HepG2 (cell line): ENCODE measurements around the gene FCHSD1. TPM values are rescaled to one million over a fixed set of nuclear protein-coding genes. Genes with fewer than 3 reads are reported as not detected.

Experiments used
- CHCHD3 ChIP-seq: sonication (generic); formaldehyde crosslinking; IDR thresholded peaks from 2 replicates; pipeline ENCODE4 v1.8.0; 2022; ENCODE audit warnings: mild to moderate bottlenecking, missing genetic modification reagents, moderate library complexity
- FOXA3 ChIP-seq: IDR thresholded peaks from 2 replicates; pipeline ENCODE4 v1.6.1; 2016; ENCODE audit warnings: missing genetic modification reagents, missing compliant biosample characterization
- GFI1 ChIP-seq: sonication (generic); formaldehyde crosslinking; IDR thresholded peaks from 2 replicates; pipeline ENCODE4 v1.5.0; 2020; ENCODE audit warnings: missing genetic modification reagents, mild to moderate bottlenecking, borderline replicate concordance
- HDAC6 ChIP-seq: fragments of 200-600 bp; sonication (generic); IDR thresholded peaks from 2 replicates; pipeline ENCODE4 v1.7.0; 2017; ENCODE audit warnings: mild to moderate bottlenecking, antibody characterized with exemption, low read length, low read depth
- HMG20A ChIP-seq: IDR thresholded peaks from 2 replicates; pipeline ENCODE4 v1.6.1; 2016; ENCODE audit warnings: borderline replicate concordance
- NRL ChIP-seq: sonication (generic); formaldehyde crosslinking; IDR thresholded peaks from 2 replicates; pipeline ENCODE4 v1.5.0; 2020; ENCODE audit warnings: missing genetic modification reagents, mild to moderate bottlenecking, moderate library complexity, borderline replicate concordance
- SETDB1 ChIP-seq: sonication (generic); formaldehyde crosslinking; IDR thresholded peaks from 2 replicates; pipeline ENCODE4 v1.5.1; 2020; ENCODE audit warnings: missing genetic modification reagents, mild to moderate bottlenecking, borderline replicate concordance
- SIX4 ChIP-seq: sonication (generic); formaldehyde crosslinking; IDR thresholded peaks from 2 replicates; pipeline ENCODE4 v1.4.0; 2020; ENCODE audit warnings: missing genetic modification reagents
- SMAD1 ChIP-seq: sonication (generic); formaldehyde crosslinking; IDR thresholded peaks from 2 replicates; pipeline ENCODE4 v1.4.0; 2020; ENCODE audit warnings: missing genetic modification reagents, low read depth, mild to moderate bottlenecking, borderline replicate concordance
- STAT5B ChIP-seq: sonication (generic); formaldehyde crosslinking; IDR thresholded peaks from 2 replicates; pipeline ENCODE4 v1.4.0; 2020; ENCODE audit warnings: missing genetic modification reagents
- TP53 ChIP-seq: sonication (generic); formaldehyde crosslinking; conservative IDR thresholded peaks from 2 replicates; pipeline ENCODE4 v1.4.0; 2020; ENCODE audit warnings: missing genetic modification reagents
- ZIK1 ChIP-seq: sonication (generic); formaldehyde crosslinking; IDR thresholded peaks from 2 replicates; pipeline ENCODE4 v1.5.0; 2020; ENCODE audit warnings: mild to moderate bottlenecking, low read depth, missing genetic modification reagents, borderline replicate concordance
- ZNF34 ChIP-seq: sonication (generic); formaldehyde crosslinking; IDR thresholded peaks from 2 replicates; pipeline ENCODE4 v1.4.0; 2020; ENCODE audit warnings: mild to moderate bottlenecking, missing genetic modification reagents, borderline replicate concordance
- ZNF350 ChIP-seq: sonication (generic); formaldehyde crosslinking; IDR thresholded peaks from 2 replicates; pipeline ENCODE4 v1.4.0; 2020; ENCODE audit warnings: mild to moderate bottlenecking, low read depth, missing genetic modification reagents, borderline replicate concordance
- ZNF549 ChIP-seq: sonication (generic); formaldehyde crosslinking; IDR thresholded peaks from 2 replicates; pipeline ENCODE4 v1.5.0; 2020; ENCODE audit warnings: missing genetic modification reagents
- ZNF567 ChIP-seq: sonication (generic); formaldehyde crosslinking; IDR thresholded peaks from 2 replicates; pipeline ENCODE4 v1.8.1; 2023; ENCODE audit warnings: mild to moderate bottlenecking, missing genetic modification reagents, borderline replicate concordance
- ZNF569 ChIP-seq: sonication (generic); formaldehyde crosslinking; IDR thresholded peaks from 2 replicates; pipeline ENCODE4 v1.5.0; 2020; ENCODE audit warnings: mild to moderate bottlenecking, missing genetic modification reagents, moderate library complexity, borderline replicate concordance
- ZNF660 ChIP-seq: sonication (generic); formaldehyde crosslinking; IDR thresholded peaks from 2 replicates; pipeline ENCODE4 v1.5.1; 2020; ENCODE audit warnings: mild to moderate bottlenecking, low read depth, missing genetic modification reagents, borderline replicate concordance
- ZSCAN20 ChIP-seq: sonication (generic); formaldehyde crosslinking; IDR thresholded peaks from 2 replicates; pipeline ENCODE4 v1.4.0; 2020; ENCODE audit warnings: missing genetic modification reagents, mild to moderate bottlenecking, borderline replicate concordance
- polyA plus RNA-seq, 8 experiments: library from polyadenylated mRNA; depleted of rRNA in 3 of 8; stranded (reverse) in 7 of 8; unstranded in 1 of 8; fragments of >200 nt; fragmentation: Illumina TruSeq in 4 of 8; extraction: Trizol in 4 of 8; gene quantifications; 2 replicates each; pipeline versions ENCODE4 v1.2.1 to v1.2.3, GENCODE V29; 2011 to 2016; ENCODE audit warnings: low read depth in 4 of 8, missing spikeins in 1 of 8, mixed read lengths in 1 of 8; ENCODE audit not compliant: insufficient read depth in 1 of 8
- total RNA-seq, 5 experiments: library from RNA; depleted of rRNA; stranded (reverse); fragments of >200 nt; fragmentation: Illumina TruSeq; extraction: Trizol; gene quantifications; 2 replicates each; pipeline ENCODE4 v1.2.3, GENCODE V29; 2016; ENCODE audit warnings: low read depth in 1 of 5
- TF ChIP-seq, protein P1 (sequence below): sonication (generic); formaldehyde crosslinking; IDR thresholded peaks from 2 replicates; pipeline ENCODE4 v1.4.0; 2020; ENCODE audit warnings: missing genetic modification reagents, borderline replicate concordance
- TF ChIP-seq, protein P2 (sequence below): sonication (generic); formaldehyde crosslinking; IDR thresholded peaks from 2 replicates; pipeline ENCODE4 v1.8.1; 2023; ENCODE audit warnings: mild to moderate bottlenecking, missing genetic modification reagents, borderline replicate concordance
- TF ChIP-seq, protein P3 (sequence below): sonication (generic); formaldehyde crosslinking; IDR thresholded peaks from 2 replicates; pipeline ENCODE4 v1.4.0; 2020; ENCODE audit warnings: mild to moderate bottlenecking, missing genetic modification reagents

The FCHSD1 gene
- total and polyA plus RNA-seq, 2 of the 13 experiments (the other 11 are each of a cell fraction or from before 2014, with no cell fraction given) = 5.5 to 15.4 TPM

DNA sequence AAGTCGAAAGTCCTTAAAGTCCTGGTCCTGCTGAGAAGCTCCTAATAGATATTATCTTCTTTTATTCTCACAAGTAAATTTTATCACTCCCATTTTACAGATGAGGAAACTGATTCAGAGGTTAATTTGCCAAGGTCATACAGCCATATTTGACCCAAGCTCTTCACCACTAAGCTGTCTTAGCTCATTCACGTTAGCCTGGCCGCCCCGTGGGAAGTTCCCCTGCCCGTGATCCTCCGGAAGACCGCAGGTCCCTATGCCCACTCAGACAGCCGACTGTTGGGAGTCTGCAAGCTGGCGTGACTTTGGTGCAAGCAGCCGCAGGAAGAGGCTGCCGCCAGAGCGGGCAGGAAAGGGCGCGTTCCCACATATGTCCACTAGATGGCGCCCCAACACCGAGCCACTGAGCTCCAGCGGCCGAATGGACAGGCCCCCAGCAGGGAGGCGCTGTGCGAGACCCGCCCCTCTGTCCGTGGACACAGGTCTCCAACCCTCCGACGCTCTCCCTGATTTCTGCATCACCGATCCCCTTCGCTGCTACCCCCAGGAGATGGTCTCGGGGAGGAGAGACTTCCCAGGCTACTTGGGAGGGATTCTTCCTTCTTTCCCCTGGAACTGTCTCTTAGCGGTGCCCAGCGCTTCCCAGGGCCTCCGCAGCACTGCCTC is 40.8 kb upstream of the FCHSD1 start (continued):
- TF ChIP-seq ZNF567 (CRISPR knock-in tag) (0 out of 2 replicates have a peak, but pooled peaks have one; percentile 32), SETDB1 (no peak), NRL (CRISPR knock-in tag) (0 out of 2 replicates have a peak, but pooled peaks have one; percentile 60), HMG20A (CRISPR knock-in tag) (no peak), FOXA3 (CRISPR knock-in tag) (no peak), ZNF549 (CRISPR knock-in tag) (no peak), ZNF34 (CRISPR knock-in tag) (no peak), ZSCAN20 (CRISPR knock-in tag) (no peak), ZIK1 (CRISPR knock-in tag) (no peak), TP53 (CRISPR knock-in tag) (no peak), SMAD1 (no peak), GFI1 (CRISPR knock-in tag) (no peak), SIX4 (CRISPR knock-in tag) (no peak), HDAC6 (no peak), STAT5B (CRISPR knock-in tag) (no peak), ZNF350 (CRISPR knock-in tag) (0 out of 2 replicates have a peak, but pooled peaks have one; percentile 55), ZNF569 (CRISPR knock-in tag) (no peak), CHCHD3 (CRISPR knock-in tag) (no peak), ZNF660 (CRISPR knock-in tag) (no peak)
- TF ChIP-seq, protein P1, sequence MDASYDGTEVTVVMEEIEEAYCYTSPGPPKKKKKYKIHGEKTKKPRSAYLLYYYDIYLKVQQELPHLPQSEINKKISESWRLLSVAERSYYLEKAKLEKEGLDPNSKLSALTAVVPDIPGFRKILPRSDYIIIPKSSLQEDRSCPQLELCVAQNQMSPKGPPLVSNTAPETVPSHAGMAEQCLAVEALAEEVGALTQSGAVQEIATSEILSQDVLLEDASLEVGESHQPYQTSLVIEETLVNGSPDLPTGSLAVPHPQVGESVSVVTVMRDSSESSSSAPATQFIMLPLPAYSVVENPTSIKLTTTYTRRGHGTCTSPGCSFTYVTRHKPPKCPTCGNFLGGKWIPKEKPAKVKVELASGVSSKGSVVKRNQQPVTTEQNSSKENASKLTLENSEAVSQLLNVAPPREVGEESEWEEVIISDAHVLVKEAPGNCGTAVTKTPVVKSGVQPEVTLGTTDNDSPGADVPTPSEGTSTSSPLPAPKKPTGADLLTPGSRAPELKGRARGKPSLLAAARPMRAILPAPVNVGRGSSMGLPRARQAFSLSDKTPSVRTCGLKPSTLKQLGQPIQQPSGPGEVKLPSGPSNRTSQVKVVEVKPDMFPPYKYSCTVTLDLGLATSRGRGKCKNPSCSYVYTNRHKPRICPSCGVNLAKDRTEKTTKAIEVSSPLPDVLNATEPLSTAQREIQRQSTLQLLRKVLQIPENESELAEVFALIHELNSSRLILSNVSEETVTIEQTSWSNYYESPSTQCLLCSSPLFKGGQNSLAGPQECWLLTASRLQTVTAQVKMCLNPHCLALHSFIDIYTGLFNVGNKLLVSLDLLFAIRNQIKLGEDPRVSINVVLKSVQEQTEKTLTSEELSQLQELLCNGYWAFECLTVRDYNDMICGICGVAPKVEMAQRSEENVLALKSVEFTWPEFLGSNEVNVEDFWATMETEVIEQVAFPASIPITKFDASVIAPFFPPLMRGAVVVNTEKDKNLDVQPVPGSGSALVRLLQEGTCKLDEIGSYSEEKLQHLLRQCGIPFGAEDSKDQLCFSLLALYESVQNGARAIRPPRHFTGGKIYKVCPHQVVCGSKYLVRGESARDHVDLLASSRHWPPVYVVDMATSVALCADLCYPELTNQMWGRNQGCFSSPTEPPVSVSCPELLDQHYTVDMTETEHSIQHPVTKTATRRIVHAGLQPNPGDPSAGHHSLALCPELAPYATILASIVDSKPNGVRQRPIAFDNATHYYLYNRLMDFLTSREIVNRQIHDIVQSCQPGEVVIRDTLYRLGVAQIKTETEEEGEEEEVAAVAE (CRISPR knock-in tag) = no peak
- TF ChIP-seq, protein P2, sequence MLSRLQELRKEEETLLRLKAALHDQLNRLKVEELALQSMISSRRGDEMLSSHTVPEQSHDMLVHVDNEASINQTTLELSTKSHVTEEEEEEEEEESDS (CRISPR knock-in tag) = no peak
- TF ChIP-seq, protein P3, sequence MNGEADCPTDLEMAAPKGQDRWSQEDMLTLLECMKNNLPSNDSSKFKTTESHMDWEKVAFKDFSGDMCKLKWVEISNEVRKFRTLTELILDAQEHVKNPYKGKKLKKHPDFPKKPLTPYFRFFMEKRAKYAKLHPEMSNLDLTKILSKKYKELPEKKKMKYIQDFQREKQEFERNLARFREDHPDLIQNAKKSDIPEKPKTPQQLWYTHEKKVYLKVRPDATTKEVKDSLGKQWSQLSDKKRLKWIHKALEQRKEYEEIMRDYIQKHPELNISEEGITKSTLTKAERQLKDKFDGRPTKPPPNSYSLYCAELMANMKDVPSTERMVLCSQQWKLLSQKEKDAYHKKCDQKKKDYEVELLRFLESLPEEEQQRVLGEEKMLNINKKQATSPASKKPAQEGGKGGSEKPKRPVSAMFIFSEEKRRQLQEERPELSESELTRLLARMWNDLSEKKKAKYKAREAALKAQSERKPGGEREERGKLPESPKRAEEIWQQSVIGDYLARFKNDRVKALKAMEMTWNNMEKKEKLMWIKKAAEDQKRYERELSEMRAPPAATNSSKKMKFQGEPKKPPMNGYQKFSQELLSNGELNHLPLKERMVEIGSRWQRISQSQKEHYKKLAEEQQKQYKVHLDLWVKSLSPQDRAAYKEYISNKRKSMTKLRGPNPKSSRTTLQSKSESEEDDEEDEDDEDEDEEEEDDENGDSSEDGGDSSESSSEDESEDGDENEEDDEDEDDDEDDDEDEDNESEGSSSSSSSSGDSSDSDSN (CRISPR knock-in tag) = peak; percentile 46; the same call in 1 of the 2 replicates
